B cell (primary cell): ENCODE data around the gene ZNF358. TPM values are rescaled to one million over a fixed set of nuclear protein-coding genes. Genes with fewer than 3 reads are reported as not detected.

Source experiments
- ATAC-seq: fragments of 200-7000 bp; cut with Tn5 transposase; one replicate; pipeline ENCODE4 v1.10.0; 2021; ENCODE audit warnings: low read depth, mild to moderate bottlenecking, moderate number of reproducible peaks, moderate library complexity
- CTCF ChIA-PET: fragments of 350-600 bp; sonication (Branson Sonifier 250); formaldehyde crosslinking; loops from one replicate; lab custom pipeline; 2021; ENCODE audit warnings: antibody characterized with exemption, inconsistent platforms; lab: Charles Lee
- POLR2A ChIA-PET: fragments of 350-600 bp; sonication (Branson Sonifier 250); formaldehyde crosslinking; loops from one replicate; lab custom pipeline; 2021; ENCODE audit warnings: antibody characterized with exemption; lab: Charles Lee
- DNase-seq: peaks from one replicate; pipeline ENCODE4 v3.0.0; 2013
- H2AFZ ChIP-seq: 2 replicates; pipeline ENCODE4 v1.6.1; 2012; ENCODE audit warnings: mild to moderate bottlenecking, low read depth, low read length; ENCODE audit not compliant: insufficient read depth, poor library complexity, severe bottlenecking
- H3K27ac ChIP-seq, 2 donors: 1 replicate in 1 of 2; 2 replicates in 1 of 2; pipeline ENCODE4 v1.5.1; 2012 to 2013; ENCODE audit warnings: low read length in 2 of 2, mild to moderate bottlenecking in 2 of 2, moderate library complexity in 1 of 2
- H3K27me3 ChIP-seq, 4 experiments: fragments of 200-600 bp in 1 of 4; sonication (generic) in 1 of 4; replicated peaks in 1 of 4; 1 replicate in 2 of 4; 2 replicates in 2 of 4; pipeline versions ENCODE4 v1.6.1 to v1.7.0; 2013 to 2016; ENCODE audit warnings: low read length in 3 of 4, mild to moderate bottlenecking in 2 of 4, mixed read lengths in 1 of 4, moderate library complexity in 1 of 4; ENCODE audit not compliant: insufficient read depth in 4 of 4, control insufficient read depth in 3 of 4; ENCODE audit errors: control extremely low read depth in 1 of 4
- H3K36me3 ChIP-seq, 2 experiments: replicated peaks in 1 of 2; 1 replicate in 1 of 2; 2 replicates in 1 of 2; pipeline versions ENCODE4 v1.6.1 to v1.7.1; 2013; ENCODE audit warnings: low read length in 1 of 2; ENCODE audit not compliant: insufficient read depth in 2 of 2, control insufficient read depth in 1 of 2; ENCODE audit errors: control extremely low read depth in 1 of 2, extremely low read depth in 1 of 2
- H3K4me1 ChIP-seq, 2 donors: fragments of 200-600 bp in 1 of 2; sonication (generic) in 1 of 2; 1 replicate in 1 of 2; 2 replicates in 1 of 2; pipeline versions ENCODE4 v1.5.1 to v1.6.1; 2013 to 2017; ENCODE audit warnings: low read length in 2 of 2; ENCODE audit not compliant: control insufficient read depth in 2 of 2, insufficient read depth in 2 of 2
- H3K4me2 ChIP-seq: replicated peaks from 2 replicates; pipeline ENCODE3; 2012; ENCODE audit warnings: mild to moderate bottlenecking, low read depth, low read length; ENCODE audit not compliant: poor library complexity, severe bottlenecking
- H3K4me3 ChIP-seq, 5 experiments: fragments of 200-600 bp in 1 of 5; sonication (generic) in 1 of 5; 1 replicate in 3 of 5; 2 replicates in 2 of 5; pipeline versions ENCODE4 v1.5.1 to v1.7.0; 2011 to 2016; ENCODE audit warnings: low read length in 4 of 5, mild to moderate bottlenecking in 4 of 5, low read depth in 2 of 5, control low read depth in 1 of 5, moderate library complexity in 1 of 5; ENCODE audit not compliant: insufficient read depth in 1 of 5; ENCODE audit errors: control extremely low read depth in 1 of 5, extremely low read depth in 1 of 5
- H3K79me2 ChIP-seq: fragments of 200-600 bp; sonication (generic); one replicate; pipeline ENCODE4 v1.6.0; 2016; ENCODE audit warnings: low read length; ENCODE audit not compliant: control insufficient read depth, insufficient read depth
- H3K9ac ChIP-seq: fragments of 200-600 bp; sonication (generic); 2 replicates; pipeline ENCODE4 v1.6.1; 2017; ENCODE audit warnings: mild to moderate bottlenecking, low read length, moderate library complexity
- H3K9me3 ChIP-seq, 3 donors: one replicate each; pipeline versions ENCODE4 v1.6.1 to v1.7.1; 2013; ENCODE audit warnings: low read length in 2 of 3; ENCODE audit not compliant: control insufficient read depth in 2 of 3, insufficient read depth in 1 of 3; ENCODE audit errors: control extremely low read depth in 1 of 3
- H4K20me1 ChIP-seq: 2 replicates; pipeline ENCODE4 v1.6.0; 2012; ENCODE audit warnings: mild to moderate bottlenecking, low read length; ENCODE audit not compliant: insufficient read depth, control insufficient read depth, poor library complexity, severe bottlenecking
- H3K27ac Mint-ChIP-seq: one replicate; pipeline ENCODE4 v1.8.0; 2021; ENCODE audit warnings: mixed read lengths
- H3K27me3 Mint-ChIP-seq: one replicate; pipeline ENCODE4 v1.8.0; 2021; ENCODE audit warnings: mixed read lengths
- H3K4me1 Mint-ChIP-seq: one replicate; pipeline ENCODE4 v1.8.0; 2021; ENCODE audit warnings: mixed read lengths
- H3K4me3 Mint-ChIP-seq: one replicate; pipeline ENCODE4 v1.8.0; 2021; ENCODE audit warnings: mixed read lengths
- H3K9me3 Mint-ChIP-seq: one replicate; pipeline ENCODE4 v1.8.0; 2022; ENCODE audit warnings: mixed read lengths; ENCODE audit not compliant: insufficient read depth
- EZH2 ChIP-seq: IDR thresholded peaks from 2 replicates; pipeline ENCODE4 v1.6.1; 2012; ENCODE audit warnings: borderline replicate concordance, low read depth, mild to moderate bottlenecking, moderate library complexity, low read length; ENCODE audit not compliant: insufficient read depth, poor library complexity, severe bottlenecking
- WGBS: methylation state at CpG from one replicate; pipeline ENCODE4 v1.1.5; 2013; ENCODE audit warnings: missing lambda C conversion rate; ENCODE audit not compliant: insufficient coverage; 5-methylcytosine and 5-hydroxymethylcytosine counted together
- intact Hi-C: fragments of 100-400 bp; cut with micrococcal nuclease; formaldehyde crosslinking; loops from one replicate; pipeline ENCODE4 v1.10.0; 2022
- polyA minus RNA-seq: library from RNA; depleted of rRNA, polyadenylated mRNA; stranded (reverse); fragments of >200 nt; gene quantifications from 2 replicates; pipeline ENCODE4 v1.2.3, GENCODE V29; 2012
- polyA plus RNA-seq: library from polyadenylated mRNA; depleted of rRNA; stranded (reverse); fragments of >200 nt; gene quantifications from 2 replicates; pipeline ENCODE4 v1.2.3, GENCODE V29; 2012
- total RNA-seq, 2 donors: library from RNA; stranded (reverse); fragments of 120-200 nt in 1 of 2; gene quantifications; 1 replicate in 1 of 2; 2 replicates in 1 of 2; pipeline versions ENCODE4 v1.2.3 to v1.2.4, GENCODE V29; 2013 to 2022
- TF ChIP-seq, protein P1 (sequence below): fragments of 200-600 bp; IDR thresholded peaks from one replicate; pipeline ENCODE4 v1.8.0; 2022; ENCODE audit warnings: antibody characterized with exemption, mild to moderate bottlenecking

The ZNF358 gene
- total RNA-seq (15.1 and 17.5 TPM in 2 replicates), polyA plus RNA-seq (8.2 and 8.5 TPM in 2 replicates), polyA minus RNA-seq (7.4 and 11.6 TPM in 2 replicates)
- total RNA-seq (2013): 6.5 TPM

DNA sequence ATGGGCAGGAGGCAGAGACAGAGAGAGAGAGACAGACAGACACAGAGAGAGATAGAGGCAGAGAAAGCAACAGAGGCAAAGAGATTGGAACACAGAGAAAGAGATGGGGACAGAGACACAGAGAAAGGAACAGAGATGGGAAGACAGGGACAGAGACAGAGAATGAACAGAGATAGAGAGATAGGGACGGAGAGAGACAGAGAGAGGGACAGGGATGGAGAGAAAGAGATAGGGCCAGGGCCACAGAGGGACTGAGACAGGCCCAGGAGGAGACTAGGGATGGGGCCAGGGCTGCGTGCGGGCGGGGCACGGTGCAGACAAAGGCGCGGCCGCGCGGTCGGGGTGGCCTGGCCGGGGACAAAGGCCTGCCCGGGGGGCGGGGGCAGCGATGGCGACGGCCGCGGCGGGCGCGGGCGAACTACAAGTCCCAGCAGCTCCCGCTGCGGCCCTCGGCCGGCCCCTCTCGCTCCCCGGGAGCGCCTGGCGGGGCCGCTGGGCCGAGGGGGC, at the start of gene ZNF358:
TSS of gene ZNF358 (plus strand) at position 459 of the 507 bp plus-strand sequence. CDS start 3,140 bp downstream, outside the sequence.
- TF ChIP-seq EZH2: no peak
- TF ChIP-seq, protein P1, sequence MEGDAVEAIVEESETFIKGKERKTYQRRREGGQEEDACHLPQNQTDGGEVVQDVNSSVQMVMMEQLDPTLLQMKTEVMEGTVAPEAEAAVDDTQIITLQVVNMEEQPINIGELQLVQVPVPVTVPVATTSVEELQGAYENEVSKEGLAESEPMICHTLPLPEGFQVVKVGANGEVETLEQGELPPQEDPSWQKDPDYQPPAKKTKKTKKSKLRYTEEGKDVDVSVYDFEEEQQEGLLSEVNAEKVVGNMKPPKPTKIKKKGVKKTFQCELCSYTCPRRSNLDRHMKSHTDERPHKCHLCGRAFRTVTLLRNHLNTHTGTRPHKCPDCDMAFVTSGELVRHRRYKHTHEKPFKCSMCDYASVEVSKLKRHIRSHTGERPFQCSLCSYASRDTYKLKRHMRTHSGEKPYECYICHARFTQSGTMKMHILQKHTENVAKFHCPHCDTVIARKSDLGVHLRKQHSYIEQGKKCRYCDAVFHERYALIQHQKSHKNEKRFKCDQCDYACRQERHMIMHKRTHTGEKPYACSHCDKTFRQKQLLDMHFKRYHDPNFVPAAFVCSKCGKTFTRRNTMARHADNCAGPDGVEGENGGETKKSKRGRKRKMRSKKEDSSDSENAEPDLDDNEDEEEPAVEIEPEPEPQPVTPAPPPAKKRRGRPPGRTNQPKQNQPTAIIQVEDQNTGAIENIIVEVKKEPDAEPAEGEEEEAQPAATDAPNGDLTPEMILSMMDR: no peak
- Mint-ChIP-seq H3K27me3 (peaks cover 11% of the 10 kb centered on the region), H3K9me3 (no peaks in the 10 kb centered on the region), H3K4me1 (peaks cover 12% of the 10 kb centered on the region), H3K4me3 (peak within 1 kb of the TSS; percentile 82), H3K27ac (peak within 1 kb of the TSS; percentile 46)
- Histone ChIP-seq H3K4me1 (peaks cover 9 to 14% of the 10 kb centered on the region in 2 donors), H3K79me2 (peaks cover 4% of the 10 kb centered on the region), H4K20me1 (no peaks in the 10 kb centered on the region), H3K36me3 (no peaks in the 10 kb centered on the region), H3K9ac (peak within 1 kb of the TSS; percentile 60), H3K27me3 (no peaks in the 10 kb centered on the region), H3K9me3 (no peaks in the 10 kb centered on the region), H3K27ac (no peak within 1 kb of the TSS), H3K4me2 (peak within 1 kb of the TSS; percentile 92), H2AFZ (peak within 1 kb of the TSS; percentile 100), H3K4me3 (peak within 1 kb of the TSS in 4 of 5 experiments; percentile 31 to 57 (median 47))
- intact Hi-C loops: loop anchor here (2.0 kb wide), 1 partner anchor 19 kb away; the partner anchor contains the start of gene PNPLA6
- POLR2A ChIA-PET: interaction anchor here (1.6 kb wide), 1 partner anchor 16 kb away, joined by 4 read pairs; no protein-coding TSS in a partner anchor
- peak; percentile 98 for ATAC-seq
- CTCF ChIA-PET: interaction anchor here (0.6 kb wide), 1 partner anchor 21 kb away, joined by 3 read pairs; no protein-coding TSS in a partner anchor
- WGBS: 2% methylated on average over 33 of the region's 33 CpGs
- peak; percentile 63 for DNase-seq
